Right hindlimb (tissue), 1 donor: ENCODE data around the gene PCBP3.
"Not testable (repeated sequence)": the region's sequence is repeated elsewhere in the genome, so short reads cannot be mapped to it uniquely, and the experiment has no call there.

Source experiments
- DNase-seq: peaks from one replicate; pipeline ENCODE4 v3.0.0-alpha.2; 2018

PCBP3 gene

GRCh38 chr21:45643021-45643980 lies at the start of gene PCBP3:
Gene PCBP3 (plus strand): TSS chr21:45643725. CDS start chr21:45850086, 206,361 bp downstream.
- DNase-seq: peak; percentile 93

- DNase-seq: no peak
Observed at GRCh38 chr21:45594721-45595489, 48.6 kb upstream of the PCBP3 start.

- no peak for DNase-seq
Observed at GRCh38 chr21:45595574-45596295, 47.8 kb upstream of the PCBP3 start.

- DNase-seq: no peak
Observed at GRCh38 chr21:45596704-45597318, 46.7 kb upstream of the PCBP3 start.

- no peak for DNase-seq
Observed at GRCh38 chr21:45598109-45598508, 45.4 kb upstream of the PCBP3 start.

GRCh38 chr21:45598666-45599065 lies 44.9 kb upstream of the PCBP3 start:
- no peak for DNase-seq

GRCh38 chr21:45599146-45599581 lies 44.4 kb upstream of the PCBP3 start:
- DNase-seq: no peak

GRCh38 chr21:45600248-45600647 lies 43.3 kb upstream of the PCBP3 start:
- no peak for DNase-seq

GRCh38 chr21:45601551-45601950 lies 42.0 kb upstream of the PCBP3 start:
- DNase-seq: no peak

- DNase-seq: no peak
Observed at GRCh38 chr21:45602106-45602505, 41.4 kb upstream of the PCBP3 start.

- DNase-seq: no peak
Observed at GRCh38 chr21:45603481-45603880, 40.0 kb upstream of the PCBP3 start.

- not testable (repeated sequence) for DNase-seq
Observed at GRCh38 chr21:45604681-45605080, 38.8 kb upstream of the PCBP3 start.

GRCh38 chr21:45607021-45607908 lies 36.3 kb upstream of the PCBP3 start:
- no peak for DNase-seq

GRCh38 chr21:45607909-45608295 lies 35.6 kb upstream of the PCBP3 start:
- DNase-seq: no peak

GRCh38 chr21:45608747-45609470 lies 34.6 kb upstream of the PCBP3 start:
- DNase-seq: not testable (repeated sequence)

- not testable (repeated sequence) for DNase-seq
Observed at GRCh38 chr21:45609616-45610015, 33.9 kb upstream of the PCBP3 start.

GRCh38 chr21:45611296-45611695 lies 32.2 kb upstream of the PCBP3 start:
- no peak for DNase-seq

GRCh38 chr21:45611939-45612664 lies 31.4 kb upstream of the PCBP3 start:
- peak; percentile 69 for DNase-seq

GRCh38 chr21:45612665-45613019 lies 30.9 kb upstream of the PCBP3 start:
- DNase-seq: not testable (repeated sequence)

GRCh38 chr21:45613396-45613795 lies 30.1 kb upstream of the PCBP3 start:
- no peak for DNase-seq
